GM12873 (cell line): Measurements from ENCODE around the gene LPP.

ENCODE experiments used
- CTCF ChIP-seq: IDR thresholded peaks from 2 replicates; pipeline ENCODE4 v1.5.1; 2012; ENCODE audit warnings: low read depth, mild to moderate bottlenecking, moderate library complexity, low read length, control low read depth; ENCODE audit not compliant: insufficient read depth; ENCODE audit errors: missing control alignments

LPP gene

GRCh38 chr3:188440340-188440972 is 286.5 kb downstream of the LPP start:
- no peak for TF ChIP-seq CTCF

GRCh38 chr3:188442430-188442829 is 288.5 kb downstream of the LPP start:
- no peak for TF ChIP-seq CTCF

GRCh38 chr3:188446014-188446413 is 292.1 kb downstream of the LPP start:
- TF ChIP-seq CTCF, result no peak

- no peak for TF ChIP-seq CTCF
These were observed 292.8 kb downstream of the LPP start for GRCh38 chr3:188446766-188447165.

- TF ChIP-seq CTCF, result no peak
These were observed 294.9 kb downstream of the LPP start for GRCh38 chr3:188448813-188449212.

GRCh38 chr3:188449421-188449820 is 295.5 kb downstream of the LPP start:
- TF ChIP-seq CTCF, result no peak

GRCh38 chr3:188452158-188452772 is 298.3 kb downstream of the LPP start:
- TF ChIP-seq CTCF, result no peak
